Measurements from ENCODE around the gene POLR2E.

POLR2E gene

DNA sequence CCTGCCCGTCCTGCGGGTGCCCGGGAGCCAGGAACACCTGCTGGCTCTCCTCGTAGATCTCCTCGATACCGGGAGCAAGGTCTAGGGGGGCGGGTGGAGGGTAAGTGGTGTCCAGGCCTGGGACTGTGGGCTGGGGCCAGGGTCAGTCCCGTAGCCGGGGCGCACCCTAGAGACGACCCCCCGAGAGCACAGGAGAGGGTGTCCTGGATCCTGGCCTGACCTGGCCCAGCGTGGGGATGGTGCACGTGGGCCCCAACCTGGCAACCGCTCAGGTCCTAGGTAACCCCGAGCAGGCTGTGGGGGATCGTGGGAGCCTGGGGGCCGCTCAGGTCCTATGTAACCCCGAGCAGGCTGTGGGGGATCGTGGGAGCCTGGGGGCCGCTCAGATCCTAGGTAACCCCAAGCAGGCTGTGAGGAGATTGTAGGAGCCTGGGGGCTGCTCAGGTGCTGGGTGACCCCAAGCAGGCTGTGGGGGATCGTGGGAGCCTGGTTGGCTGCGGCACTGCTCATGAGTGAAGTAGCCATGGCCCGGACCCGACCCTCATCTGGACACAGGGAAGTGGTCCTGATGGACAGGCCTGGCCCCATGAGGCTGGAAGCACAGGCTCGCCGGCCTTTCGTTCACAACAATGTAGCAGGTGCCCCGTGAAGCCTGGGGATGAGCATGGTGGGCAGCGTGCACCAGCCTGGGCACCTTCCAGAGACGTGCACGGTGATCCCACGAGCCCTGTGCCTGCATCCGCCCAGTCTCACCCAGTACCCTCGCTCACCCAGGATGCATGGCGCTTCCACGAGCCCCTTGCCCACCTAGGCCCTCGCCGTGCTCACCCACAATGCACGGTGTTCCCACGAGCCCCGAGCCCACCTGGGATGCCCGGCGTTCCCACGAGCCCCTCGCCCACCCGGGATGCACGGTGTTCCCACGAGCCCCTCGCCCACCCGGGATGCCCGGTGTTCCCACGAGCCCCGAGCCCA lies 14.8 kb upstream of the POLR2E start:
- DNase-seq: no peak

DNA sequence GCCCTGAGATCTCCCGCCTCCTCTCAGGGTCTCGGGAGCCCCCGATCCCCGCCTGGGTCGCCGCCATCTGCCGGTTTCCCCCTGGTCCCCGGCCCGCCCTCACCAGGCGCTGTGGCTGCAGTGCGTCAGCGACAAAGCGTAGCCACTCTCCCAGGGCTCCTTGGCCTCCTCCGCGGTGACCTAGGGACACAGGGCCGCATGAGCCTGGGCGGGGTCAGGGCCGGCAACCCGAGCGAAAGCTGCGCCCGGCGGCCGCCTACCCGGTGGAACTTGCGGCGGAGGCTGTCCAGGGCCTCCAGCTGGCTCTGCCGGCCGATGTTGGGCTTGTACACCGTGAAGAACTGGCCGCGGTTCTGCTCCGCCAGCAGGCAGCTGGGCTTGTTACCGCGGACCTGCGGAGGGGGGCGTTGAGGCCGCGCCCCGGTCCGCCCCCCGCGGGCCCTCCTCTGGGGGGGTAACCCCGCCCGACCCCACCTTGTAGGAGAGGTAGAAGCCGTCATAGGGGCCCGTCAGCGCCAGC lies 13.9 kb upstream of the POLR2E start:
- no peak for DNase-seq

DNA sequence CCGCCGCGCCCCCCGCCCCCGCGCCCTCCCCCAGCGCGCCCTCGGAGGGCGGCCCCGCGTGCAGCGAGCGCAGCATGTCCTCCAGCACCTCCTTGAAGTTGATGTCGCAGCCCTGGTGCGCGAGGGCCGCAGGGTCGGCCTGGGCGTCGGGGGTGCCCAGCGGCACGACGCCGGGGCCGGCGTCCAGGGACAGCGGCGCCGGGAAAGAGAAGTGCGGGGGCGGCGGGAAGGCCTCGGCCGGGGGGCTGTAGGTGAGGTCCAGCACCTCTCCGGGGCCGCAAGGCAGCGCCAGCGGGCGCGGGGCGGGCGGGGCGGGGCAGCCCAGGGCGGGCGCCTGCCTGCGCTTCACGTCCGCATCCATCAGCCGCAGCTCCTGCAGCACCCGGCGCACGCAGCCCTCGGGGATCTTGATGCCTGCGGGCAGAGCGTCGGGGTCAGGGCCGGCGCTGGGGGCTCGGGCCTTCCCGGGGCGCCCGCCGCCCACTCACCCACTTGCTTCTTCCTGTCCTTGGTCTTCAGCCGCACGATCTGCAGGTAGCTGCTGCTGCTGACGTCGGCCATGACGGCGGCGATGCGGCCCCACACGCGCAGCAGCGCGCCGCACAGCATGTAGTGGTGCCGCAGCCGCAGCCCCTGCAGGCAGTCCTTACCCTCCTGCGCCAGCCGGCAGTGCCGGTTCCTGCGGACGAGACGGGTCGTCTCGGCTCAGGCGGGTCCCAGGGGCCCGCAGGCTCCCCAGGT lies 13.3 kb upstream of the POLR2E start:
- no peak for DNase-seq

DNA sequence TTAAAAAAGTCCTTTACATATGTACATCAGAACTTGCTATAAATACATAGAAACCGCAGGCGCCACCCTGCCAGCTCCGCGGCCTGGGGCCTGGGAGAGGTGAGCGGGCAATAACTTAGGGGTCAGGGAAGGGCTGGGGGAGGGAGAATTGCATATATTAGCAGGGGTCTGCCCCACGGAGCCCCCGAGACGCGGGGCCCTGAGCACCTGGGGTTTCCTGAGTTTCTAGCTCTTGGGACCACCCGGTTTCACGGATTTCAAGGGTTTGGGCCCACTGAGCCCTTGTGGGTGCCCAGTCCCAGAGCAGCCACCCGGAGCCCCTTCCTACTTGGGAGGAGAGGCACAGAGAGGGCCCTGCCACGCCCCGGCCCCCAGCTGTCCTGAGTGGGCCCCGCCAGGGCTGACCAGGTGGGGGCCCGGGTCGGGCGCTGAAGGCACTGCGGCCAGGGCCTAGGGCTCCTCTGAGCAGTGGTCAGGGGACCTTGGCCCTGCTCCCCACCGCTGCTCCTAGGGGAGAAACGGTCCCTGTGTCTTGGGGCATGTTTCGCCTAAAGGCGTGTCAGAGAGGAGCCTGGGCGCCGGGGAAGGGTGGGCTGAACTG lies 12.6 kb upstream of the POLR2E start:
- no peak for DNase-seq

DNA sequence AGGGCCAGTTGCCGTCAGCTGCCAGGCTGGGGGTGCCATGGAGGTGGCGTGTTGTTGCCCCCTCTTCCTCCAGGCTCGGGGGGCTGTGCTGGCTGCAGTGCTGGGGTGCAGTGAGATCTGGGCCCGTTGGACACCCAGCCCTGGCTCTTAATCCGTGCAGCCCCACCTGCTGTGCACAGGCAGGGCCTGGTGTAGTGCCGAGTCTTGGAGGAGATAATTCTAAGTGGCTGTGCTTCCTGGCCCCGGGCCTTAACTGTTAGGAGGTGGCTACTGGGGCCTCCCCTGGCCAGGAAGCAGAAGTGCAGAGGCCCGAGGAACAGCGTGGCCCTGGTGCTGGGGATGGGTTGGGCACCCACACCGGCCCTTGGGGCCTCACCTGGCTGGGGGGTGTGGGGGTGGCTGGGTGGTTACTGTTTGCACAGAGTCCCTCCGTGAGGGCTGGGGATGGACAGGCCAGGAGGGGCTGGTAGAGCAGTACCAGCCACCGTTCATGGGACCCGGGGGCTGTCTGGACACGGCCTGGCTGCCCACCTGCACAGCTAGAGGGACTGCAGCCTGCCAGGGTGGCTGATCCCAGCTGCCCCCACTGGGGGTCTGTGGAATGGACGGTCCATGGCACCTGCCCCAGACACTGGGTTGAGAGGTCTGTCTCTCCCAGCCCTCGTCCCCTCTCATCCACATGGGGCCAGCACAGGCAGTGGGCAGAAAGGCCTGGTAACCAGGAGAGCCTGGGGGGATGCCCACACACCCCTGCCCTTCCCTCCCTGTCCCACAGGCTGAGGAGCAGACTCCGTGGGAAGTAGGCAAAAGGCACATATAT lies 11.9 kb upstream of the POLR2E start:
- DNase-seq: no peak

DNA sequence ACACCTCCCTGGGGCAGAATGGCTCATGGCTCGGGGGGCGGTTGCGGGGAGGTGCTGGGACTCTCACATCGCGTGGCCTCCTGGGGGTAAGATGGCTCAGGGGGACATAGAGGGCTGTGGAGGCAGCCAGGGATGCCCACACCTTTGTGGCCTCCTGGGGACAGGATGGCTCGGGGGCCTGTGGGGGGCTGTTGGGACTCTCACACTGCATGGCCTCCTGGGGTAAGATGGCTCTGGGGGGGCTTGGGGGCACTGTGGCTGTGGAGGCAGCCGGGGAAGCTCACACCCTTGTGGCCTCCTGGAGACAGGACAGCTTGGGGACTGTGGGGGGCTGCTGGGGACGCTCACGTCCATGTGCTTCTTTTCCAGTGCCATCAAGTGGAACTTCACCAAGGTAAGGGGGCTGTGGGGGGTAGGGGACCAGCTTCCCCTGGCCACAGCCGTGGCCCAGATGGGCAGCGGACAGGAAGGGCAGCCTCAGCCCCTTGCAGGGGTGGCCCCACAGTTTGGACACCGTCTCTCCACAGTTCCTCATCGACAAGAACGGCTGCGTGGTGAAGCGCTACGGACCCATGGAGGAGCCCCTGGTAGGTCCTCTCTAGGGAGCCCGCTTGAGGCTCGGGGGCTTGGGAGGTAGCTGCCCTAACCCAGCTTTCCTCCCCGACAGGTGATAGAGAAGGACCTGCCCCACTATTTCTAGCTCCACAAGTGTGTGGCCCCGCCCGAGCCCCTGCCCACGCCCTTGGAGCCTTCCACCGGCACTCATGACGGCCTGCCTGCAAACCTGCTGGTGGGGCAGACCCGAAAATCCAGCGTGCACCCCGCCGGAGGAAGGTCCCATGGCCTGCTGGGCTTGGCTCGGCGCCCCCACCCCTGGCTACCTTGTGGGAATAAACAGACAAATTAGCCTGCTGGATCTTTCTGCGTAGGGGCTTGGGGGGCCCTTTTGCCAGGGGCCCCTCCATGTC lies 11.0 kb upstream of the POLR2E start:
- DNase-seq: no peak

DNA sequence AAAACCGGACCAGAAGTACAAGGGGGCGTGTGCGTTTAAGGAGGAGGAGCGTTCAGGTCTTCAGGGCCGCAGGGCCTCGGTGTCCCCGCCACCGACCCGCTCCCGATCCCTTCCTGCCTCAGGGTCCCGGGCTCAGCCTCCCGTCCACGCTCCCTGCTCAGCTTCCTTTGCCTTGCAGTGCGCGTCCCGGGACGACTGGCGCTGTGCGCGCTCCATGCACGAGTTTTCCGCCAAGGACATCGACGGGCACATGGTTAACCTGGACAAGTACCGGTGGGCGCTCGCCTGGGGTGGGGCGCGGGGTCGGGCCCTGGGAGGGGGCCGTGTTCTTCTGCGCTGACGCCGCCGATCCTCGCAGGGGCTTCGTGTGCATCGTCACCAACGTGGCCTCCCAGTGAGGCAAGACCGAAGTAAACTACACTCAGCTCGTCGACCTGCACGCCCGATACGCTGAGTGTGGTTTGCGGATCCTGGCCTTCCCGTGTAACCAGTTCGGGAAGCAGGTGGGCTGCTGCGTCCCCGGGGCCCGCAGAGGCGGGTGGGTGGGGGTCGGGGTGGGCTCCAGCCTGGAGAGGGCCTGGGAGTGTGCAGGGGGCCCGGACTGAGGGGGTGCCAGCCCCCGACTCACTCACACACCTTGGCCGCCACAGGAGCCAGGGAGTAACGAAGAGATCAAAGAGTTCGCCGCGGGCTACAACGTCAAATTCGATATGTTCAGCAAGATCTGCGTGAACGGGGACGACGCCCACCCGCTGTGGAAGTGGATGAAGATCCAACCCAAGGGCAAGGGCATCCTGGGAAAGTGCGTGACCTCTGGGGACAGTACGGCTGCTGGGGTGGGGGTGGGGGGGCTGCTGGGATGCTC lies 10.1 kb upstream of the POLR2E start:
- DNase-seq: no peak

DNA sequence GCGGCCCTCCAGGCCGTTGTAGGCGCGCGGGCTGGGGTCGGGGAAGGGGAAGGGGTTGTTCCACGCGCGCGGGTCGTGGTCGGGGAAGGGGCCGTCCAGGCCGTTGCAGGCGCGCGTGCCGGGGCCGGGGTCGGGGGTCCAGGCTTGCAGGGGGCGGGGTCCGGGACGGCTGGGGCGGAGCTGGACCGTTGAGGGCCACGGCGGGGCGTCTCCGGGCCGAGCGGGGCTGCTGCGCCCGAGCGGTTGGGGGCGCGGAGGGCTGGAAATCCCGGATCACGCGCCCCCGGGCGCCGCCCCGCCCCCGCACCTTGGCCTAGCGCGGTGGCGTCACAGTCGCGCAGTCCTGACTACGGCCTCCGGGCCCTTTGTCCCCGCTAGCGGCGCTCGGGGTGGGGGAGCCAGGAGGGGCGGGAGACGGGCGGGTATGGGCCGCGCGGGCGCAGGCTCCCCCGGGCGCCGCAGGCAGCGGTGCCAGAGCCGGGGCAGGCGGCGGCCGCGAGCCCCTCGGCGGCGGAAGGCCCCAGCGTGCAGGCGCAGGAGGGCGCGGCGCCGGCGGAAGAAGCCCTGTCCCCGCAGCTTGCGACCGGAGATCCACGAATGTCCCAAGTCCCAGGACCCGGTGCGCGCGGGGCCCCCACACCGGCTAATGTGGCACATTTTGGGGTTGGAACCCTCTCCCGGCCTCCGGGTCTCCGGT lies 9.3 kb upstream of the POLR2E start:
- peak; percentile 75 for DNase-seq

DNA sequence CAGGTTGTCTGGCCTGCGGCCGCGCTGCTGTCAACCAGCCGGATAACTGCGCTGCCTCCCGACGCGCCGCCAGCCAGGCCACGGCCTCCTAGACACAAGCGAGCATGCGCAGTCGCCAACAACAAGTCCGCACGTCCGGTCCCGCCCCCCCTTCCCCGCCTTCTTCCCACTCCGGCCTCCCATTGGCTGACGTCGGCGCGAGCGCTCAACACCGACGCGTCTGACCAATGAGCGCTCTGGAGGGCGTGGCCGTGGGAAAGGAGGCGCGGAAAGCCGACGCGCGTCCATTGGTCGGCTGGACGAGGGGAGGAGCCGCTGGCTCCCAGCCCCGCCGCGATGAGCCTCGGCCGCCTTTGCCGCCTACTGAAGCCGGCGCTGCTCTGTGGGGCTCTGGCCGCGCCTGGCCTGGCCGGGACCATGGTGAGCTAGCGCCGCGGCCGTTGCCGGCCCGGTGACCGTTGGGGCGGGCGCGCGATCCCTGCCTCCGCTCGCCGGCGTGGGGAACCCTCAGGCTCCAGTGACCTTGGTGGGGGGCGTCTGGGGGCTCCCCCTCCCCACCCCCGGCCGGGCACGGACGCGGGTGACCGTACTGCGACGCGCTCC lies 8.6 kb upstream of the POLR2E start, which contains the start of gene GPX4:
Gene GPX4 (plus strand): TSS at position 287 of the 603 bp plus-strand sequence. CDS start 50 bp downstream, at position 337.
- peak; percentile 99 for DNase-seq

DNA sequence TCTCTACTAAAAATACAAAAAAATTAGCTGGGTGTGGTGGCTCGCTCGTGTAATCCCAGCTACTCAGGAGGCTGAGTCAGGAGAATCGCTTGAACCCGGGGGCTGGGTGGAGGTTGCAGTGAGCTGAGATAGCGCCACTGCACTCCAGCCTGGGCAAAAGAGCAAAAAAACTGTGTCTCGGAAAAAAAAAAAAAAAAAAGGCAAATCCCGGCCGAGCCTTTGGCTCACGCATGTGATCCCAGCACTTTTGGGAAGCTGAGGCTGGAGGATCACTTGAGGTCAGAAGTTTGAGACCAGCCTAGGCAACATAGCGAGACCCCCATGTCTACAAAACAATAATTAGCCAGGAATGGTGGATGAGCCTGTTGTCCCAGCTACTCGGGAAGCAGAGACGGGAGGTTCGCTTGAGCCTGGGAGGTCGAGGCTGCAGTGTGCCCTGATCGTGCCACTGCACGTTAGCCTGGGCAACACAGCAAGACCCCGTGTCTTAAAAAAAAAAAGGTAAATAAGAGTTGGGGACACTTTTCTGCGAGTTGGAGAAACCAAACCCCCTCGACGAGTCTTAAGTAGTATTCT lies 8.0 kb upstream of the POLR2E start:
- DNase-seq: no peak

DNA sequence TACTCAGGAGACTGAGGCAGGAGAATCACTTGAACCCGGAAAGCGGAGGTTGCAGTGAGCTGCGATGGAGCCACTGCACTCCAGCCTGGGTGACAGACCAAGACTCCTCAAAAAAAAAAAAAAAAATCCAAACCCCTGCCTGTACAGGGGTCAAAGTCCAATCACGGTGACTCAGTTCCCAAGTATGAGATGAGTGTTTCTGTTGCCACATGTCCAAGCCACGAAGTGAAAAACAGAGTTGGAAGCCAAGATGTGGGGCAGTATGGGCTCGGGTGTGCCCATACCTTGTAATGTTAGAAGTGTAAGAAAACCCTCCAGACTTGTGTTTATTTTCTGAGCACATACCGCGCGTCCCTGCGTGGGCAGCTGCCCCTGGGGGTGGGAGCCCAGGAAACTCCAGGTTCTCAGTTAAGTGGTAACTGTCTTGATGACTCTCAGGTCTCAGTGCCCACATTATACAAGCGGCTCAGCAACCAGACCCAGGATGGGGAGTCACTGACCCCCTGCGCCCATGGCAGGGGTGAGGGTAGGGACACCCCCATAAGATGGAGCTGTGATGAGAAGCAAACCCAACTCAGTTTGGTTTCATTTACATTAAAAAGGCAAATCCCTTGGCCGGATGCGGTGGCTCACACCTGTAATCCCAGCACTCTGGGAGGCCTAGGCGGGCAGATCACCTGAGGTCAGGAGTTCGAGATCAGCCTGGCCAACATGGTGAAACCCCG lies 7.4 kb upstream of the POLR2E start:
- no peak for DNase-seq

DNA sequence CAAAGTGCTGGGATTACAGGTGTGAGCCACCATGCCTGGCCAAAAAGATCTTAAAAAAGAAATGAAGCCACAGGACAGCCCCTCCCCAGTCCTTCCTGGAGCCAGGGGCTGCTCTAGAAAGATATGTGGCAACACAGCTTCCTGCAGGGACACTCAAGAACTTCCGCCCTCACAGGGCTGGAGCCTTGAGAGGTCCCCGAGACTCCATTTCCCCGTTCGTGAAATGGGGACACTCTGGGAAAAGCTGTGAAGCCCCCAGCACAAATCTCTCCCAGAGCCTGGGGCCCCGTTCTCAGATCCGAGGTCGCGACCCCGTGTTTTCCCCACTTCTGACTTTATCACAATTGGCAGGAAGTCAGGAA lies 6.1 kb upstream of the POLR2E start:
- DNase-seq: no peak

DNA sequence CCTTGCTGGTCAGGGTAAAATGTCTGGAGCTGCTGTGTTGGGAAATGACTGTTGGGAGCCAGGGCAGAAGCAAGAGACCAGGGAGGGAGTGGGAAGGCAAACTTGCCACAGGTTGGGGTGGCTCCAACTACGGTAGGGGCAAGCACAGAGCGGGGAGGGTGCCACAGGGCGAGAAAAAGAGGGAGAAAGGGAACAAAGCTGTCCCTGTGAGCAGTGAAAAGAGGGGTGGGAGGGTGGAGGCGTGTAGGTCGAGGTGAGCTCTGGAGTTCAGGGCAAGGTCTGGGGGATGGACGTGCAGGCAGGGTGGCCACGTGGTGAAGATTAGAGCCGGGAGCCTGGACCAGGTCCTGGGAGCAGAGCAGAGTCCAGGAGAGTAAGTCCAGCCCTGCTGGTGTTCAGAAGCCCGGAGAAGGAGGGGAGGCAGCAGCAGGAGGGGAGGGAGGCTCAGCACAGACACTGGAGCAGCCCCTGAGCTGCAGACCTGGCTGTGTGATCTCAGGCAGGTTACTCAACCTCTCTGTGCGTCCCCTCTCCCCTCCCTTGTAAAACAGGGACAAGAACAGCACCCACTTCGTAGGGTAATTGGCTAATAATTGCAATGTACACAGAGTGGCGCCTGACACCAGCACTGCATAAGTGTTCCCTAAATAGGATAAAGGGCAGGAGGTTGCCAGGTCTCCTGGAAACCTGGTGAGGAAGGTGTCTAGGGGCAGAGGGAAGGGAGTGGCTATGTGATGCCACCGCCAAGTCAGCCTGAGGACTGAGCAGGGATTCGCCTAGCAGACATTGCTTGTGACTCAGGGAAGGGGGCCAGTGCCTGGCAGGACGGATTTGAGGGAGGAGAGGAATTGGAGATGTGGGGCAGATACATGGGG lies 3.2 kb upstream of the POLR2E start:
- DNase-seq: no peak

DNA sequence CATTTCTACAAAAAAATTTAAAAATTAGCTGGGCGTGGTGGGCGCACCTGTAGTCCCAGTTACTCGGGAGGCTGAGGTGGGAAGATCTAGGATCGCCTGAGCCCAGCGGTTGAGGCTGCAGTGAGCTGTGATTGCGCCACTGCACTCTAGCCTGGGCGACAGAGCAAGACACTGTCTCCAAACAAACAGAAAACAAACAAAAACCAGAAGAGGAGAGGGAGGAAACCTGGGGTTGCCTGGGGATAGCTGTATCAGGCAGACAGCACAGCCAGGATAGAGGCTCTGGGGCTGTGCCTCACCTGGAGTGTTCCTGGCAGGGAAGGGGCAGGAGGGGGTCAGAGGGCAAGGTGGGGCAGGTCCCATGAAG lies 2.6 kb upstream of the POLR2E start:
- DNase-seq: no peak

DNA sequence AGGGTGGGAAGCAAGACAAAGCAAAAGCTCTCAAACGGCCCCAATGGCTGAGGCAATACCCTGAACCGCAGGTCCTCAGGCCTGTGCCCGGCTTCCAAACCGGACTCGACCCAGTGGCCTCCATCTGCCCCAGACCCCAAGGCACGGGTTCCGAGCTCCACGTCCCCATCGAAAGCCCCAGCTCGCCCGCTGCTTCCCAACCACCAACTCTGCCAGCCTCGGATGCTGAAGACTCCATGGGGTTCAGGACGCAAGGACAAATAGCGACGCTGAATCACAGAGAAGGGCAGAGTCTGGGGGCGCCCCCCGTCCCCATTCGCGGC lies 559 bp downstream of the POLR2E start:
- DNase-seq: no peak

DNA sequence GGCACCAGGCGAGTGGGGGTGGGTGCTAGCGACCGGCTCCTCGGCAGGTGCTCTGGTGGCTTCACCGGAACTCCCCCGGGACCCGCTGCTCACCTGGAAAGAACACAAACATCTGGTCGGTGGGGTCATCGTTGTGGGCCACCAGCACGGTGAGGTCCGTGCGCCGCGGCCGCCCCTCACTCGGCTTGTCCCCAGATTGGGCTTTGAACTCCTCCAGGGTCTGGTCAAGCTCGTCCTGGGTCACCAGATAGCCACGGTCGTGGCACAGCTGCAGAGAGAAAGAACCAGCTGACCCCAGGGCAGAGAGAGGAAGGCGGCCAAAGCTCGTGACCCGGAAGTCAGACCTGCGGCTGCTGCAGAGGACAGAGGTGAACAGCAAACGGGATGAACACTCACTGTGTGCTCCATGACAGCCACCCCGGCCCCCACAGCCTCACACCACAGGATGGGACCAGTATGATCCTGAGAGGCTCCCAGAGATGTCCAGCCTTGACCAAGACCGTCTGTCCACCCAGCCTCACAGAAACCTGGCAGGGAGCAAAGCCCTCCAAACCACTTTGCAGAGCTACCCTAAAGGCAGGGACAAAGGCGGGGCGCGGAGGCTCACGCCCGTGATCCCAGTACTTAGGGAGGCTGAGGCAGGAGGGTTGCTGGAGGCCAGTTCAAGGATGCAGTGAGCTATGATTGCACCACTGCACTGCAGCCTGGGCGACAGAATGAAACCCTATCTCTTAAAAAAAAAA lies 1.2 kb downstream of the POLR2E start:
- DNase-seq: no peak

DNA sequence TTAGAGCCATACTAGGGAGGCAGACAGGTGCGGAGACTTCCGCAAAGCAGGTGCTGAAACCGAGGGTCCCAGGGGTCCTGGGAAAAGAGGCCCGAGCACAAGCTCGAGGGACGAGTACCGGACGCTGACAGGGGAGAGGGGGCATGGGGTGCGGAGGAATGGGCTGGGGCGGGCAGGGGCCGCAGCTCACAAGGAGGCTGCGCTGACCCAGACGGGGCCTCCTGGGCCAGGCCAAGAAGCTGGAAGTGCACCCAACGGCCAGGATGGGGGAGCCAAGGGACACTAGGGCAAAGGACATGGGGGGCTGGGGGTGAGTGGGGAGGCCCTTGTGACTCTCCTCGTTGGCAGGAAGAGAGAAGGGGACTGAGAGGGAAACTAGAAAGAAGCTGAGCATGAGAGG lies 1.8 kb downstream of the POLR2E start:
- no peak for DNase-seq

Data from COR-L47 (cell line).